Iris pigment epithelial cell (primary cell): ENCODE data around the gene SLC2A13.
"Not testable (repeated sequence)": the region's sequence is repeated elsewhere in the genome, so short reads cannot be mapped to it uniquely, and the experiment has no call there.

Source experiments
- DNase-seq: peaks from one replicate; pipeline ENCODE4 v3.0.0-alpha.2; 2011; ENCODE audit warnings: low read depth

SLC2A13 gene

DNA sequence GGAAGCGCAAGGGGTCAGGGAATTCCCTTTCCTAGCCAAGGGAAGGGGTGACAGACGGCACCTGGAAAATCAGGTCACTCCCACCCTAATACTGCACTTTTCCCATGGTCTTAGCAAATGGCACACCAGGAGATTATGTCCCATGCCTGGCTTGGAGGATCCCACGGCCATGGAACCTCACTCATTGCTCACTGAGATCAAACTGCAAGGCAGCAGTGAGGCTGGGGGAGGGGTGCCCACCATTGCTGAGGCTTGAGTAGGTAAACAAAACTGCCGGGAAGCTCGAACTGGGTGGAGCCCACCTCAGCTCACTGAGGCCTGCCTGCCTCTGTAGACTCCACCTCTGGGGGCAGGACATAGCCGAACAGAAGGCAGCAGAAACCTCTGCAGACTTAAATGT is 359.7 kb downstream of the SLC2A13 start:
- not testable (repeated sequence) for DNase-seq

DNA sequence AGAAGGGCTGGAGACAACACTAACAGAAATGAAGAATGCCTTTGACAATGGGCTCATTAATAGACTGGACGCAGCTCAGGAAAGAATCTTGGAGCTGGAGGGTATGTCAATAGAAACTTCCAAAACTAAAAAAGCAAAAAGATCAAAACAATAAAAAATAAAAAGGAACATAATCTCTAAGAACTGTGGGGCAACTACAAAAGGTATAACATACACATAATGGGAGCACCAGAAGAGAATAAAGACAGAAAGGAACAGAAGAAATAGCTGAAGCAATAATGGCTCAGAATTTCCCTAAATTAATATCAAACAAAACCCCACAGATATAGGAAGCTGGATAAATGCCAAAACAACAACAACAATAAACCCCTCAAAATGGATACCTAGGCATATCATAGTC is 362.2 kb downstream of the SLC2A13 start:
- no peak for DNase-seq

DNA sequence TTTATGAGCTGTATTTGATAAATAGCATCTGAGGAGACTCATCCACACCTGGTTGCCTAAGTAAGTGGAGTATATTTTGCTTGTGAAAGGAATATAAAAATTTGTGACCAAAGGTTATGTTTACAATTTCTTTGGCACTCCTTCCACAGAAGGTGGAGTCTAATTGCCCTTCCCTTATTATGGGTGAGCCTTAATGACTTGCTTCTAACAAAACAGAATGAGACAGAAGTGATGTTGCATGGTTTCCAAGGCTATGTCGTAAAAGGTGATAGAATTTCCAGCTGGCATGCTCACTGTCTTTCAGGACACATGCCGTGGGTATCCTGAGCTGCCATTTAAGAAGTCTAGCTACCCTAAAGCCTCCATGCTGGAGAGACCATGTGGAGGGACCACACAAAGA is 369.5 kb downstream of the SLC2A13 start:
- DNase-seq = no peak

DNA sequence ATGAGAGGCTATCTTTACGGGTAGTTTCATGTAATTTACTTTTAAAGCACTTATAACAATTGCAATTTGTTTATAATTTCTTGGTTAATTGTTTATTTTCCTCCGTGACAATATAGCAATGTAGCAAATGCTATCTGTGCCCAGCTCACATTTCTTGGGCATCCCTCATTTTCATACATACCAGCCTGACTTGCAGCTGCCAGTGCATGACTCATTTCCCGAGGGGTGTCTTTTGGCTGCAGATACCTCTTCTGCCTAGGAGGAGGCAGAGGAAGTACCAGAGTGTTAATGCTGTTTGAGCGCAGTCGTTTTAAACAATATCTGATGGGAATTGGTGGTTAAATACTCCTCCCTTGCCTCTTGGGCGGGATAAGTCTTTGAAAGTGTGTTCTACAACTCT is 382.1 kb downstream of the SLC2A13 start:
- peak; percentile 14 for DNase-seq

DNA sequence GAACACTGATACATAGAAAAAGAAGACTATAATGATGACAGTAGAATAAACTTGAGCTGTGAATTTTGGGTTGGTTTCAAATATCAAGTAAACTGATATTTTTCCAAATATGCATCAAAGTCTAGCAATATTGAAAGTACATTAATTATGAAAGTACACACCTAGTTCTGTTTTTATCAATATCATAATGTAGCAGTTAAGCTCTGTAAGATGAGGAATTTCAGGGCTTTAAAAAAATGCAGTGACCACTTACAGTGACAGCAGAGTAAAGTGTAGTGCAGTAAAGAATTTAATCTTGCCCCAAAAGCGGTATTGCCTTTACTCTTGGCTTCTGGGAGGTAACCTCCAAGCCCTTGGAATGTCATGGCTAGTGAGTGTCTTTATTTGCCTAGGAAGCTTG is 383.4 kb downstream of the SLC2A13 start:
- no peak for DNase-seq

DNA sequence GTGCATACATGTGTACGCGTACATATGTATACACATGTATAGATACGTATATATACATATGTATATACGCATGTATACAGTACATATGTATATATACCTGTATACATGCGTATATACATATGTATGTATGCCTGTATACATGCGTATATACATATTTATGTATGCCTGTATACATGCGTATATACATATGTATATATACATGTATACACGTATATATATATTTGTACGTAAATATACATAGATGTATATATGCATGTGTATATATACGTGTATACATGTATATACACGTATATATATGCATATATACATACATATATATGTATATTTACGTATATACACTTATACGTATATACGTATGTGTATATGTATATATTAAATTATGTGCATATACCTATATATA is 392.3 kb downstream of the SLC2A13 start:
- DNase-seq = no peak

DNA sequence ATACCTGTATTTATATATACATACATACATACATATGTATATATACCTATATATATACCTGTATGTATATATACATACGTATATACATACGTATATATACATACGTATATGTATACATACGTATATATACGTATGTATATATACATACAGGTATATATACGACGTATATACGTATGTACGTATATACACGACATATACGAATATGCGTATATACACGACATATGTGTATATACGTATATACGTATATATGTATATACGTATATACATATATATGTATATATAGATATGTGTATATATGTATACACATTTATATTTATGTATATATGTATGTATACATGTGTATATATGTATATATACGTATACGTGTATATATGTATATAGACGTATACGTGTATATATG is 393.5 kb downstream of the SLC2A13 start:
- DNase-seq = no peak
